Spinal cord (tissue), 10 donors: ENCODE data around the gene DISC1. TPM values are rescaled to one million over a fixed set of nuclear protein-coding genes. Genes with fewer than 3 reads are reported as not detected.
"Not testable (repeated sequence)": the region's sequence is repeated elsewhere in the genome, so short reads cannot be mapped to it uniquely, and the experiment has no call there.

Source experiments
- DNase-seq, 6 donors: peaks; one replicate each; pipeline versions ENCODE4 v3.0.0 to v3.0.0-alpha.2; 2013 to 2015; ENCODE audit warnings: low spot score in 6 of 6, low read depth in 4 of 6
- H3K27ac ChIP-seq: one replicate; pipeline ENCODE4 v1.5.1; 2013; ENCODE audit warnings: low read depth, low read length, control low read depth
- H3K27me3 ChIP-seq: one replicate; pipeline ENCODE4 v1.6.1; 2013; ENCODE audit warnings: low read length; ENCODE audit not compliant: control insufficient read depth, insufficient read depth
- H3K36me3 ChIP-seq: one replicate; pipeline ENCODE4 v1.6.1; 2013; ENCODE audit warnings: low read length; ENCODE audit not compliant: control insufficient read depth, insufficient read depth
- H3K4me1 ChIP-seq: one replicate; pipeline ENCODE4 v1.6.1; 2013; ENCODE audit warnings: low read length; ENCODE audit not compliant: control insufficient read depth, insufficient read depth
- H3K4me3 ChIP-seq: one replicate; pipeline ENCODE4 v1.5.1; 2013; ENCODE audit warnings: low read depth, low read length, control low read depth
- H3K9me3 ChIP-seq: one replicate; pipeline ENCODE4 v1.6.1; 2013; ENCODE audit warnings: low read length; ENCODE audit not compliant: control insufficient read depth, insufficient read depth
- WGBS: methylation state at CpG from one replicate; pipeline ENCODE4 v1.1.5; 2013; ENCODE audit warnings: missing lambda C conversion rate; ENCODE audit not compliant: insufficient coverage; 5-methylcytosine and 5-hydroxymethylcytosine counted together
- polyA plus RNA-seq, 2 donors: library from polyadenylated mRNA; unstranded; fragments of 120-200 nt; gene quantifications; one replicate each; pipeline ENCODE4 v1.2.1, GENCODE V29; 2013; ENCODE audit not compliant: insufficient read length in 2 of 2
- total RNA-seq, 2 donors: library from RNA; depleted of rRNA in 1 of 2; stranded (reverse); fragments of 120-200 nt in 1 of 2; fragments of >200 nt in 1 of 2; gene quantifications; one replicate each; pipeline versions ENCODE4 v1.2.3 to v1.2.4, GENCODE V29; 2013 to 2014
- donor health status: healthy.

DISC1 gene
- total and polyA plus RNA-seq, 4 donors: 8.3 to 22.1 (median 13.7) TPM

DNA sequence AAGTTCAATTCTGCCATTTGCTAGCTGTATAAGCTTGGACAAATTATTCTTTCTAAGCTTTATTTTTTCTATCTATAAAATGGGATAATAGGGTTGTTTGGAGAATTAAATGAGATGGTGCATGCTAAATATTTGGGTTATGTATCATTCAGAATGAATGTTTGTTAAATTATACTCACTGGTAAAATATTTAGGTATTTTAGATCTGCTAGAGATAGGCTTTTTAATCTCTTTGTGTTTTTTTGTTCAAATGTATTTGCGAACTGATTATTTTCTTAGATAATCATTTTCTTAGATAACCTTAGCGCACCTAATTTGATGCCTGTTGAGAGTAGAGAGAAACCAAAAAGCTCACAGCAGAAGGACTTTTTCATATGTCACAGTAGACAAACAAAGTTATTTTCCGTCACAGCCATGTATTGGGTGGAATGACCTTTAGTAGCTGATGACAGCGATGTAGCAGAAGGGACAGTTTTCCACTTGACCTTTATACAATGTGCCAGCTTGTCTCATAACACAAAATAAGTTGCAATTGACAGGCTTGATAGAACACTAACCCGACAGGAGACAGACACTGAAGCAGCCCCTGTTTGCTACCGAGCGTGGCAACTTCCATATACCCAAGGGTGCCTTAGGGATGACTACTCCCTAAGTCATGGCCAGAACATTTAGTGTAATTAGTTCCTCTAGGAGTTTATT, 93.0 kb downstream of the DISC1 start:
- Histone ChIP-seq H3K4me1 (no peaks in the 10 kb centered on the region), H3K9me3 (no peaks in the 10 kb centered on the region), H3K36me3 (no peaks in the 10 kb centered on the region), H3K27ac (no peak overlapping the region), H3K27me3 (no peaks in the 10 kb centered on the region), H3K4me3 (no peak overlapping the region)
- WGBS: 100% methylated on average over 3 of the region's 7 CpGs
- no peak for DNase-seq

DNA sequence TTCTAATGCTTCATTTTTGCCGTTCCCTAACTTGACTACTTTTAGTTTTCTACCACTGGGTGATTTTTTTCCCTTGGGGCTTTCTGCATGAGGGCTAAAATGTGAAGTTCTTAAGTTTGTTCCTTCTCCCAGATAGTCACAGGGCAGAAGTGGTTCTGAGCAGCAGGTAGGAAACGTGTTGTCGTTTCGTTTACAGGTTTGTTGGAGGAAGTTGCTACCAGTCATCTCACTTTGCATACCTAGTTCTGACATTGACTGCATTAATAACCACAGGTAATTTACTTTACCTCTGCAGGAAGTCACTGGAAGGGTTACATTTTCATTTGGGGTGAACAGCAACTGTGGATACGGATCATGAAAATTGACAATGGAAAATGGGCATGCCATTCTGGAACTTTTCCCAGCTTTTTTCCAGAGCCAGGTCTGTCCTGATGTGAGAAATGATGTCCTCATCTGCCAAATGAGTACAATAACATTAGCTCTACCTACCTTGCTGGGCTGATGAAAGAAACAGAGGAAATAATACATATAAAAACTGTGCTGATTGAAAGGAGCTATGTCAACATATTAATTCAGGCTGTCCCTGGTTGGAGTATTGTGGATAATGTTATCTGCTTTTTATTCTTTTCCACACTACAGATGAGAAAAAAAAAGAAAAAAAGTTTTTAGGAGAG, 94.2 kb downstream of the DISC1 start:
- DNase-seq: peak in 1 of 6 donors; percentile 43
- no peaks in the 10 kb centered on the region for H3K36me3 ChIP-seq
- H3K27me3 ChIP-seq: no peaks in the 10 kb centered on the region
- no peak overlapping the region for H3K27ac ChIP-seq
- WGBS: 33% methylated on average over 1 of the region's 5 CpGs
- H3K4me3 ChIP-seq: no peak overlapping the region
- no peaks in the 10 kb centered on the region for H3K9me3 ChIP-seq
- H3K4me1 ChIP-seq: peaks cover 4% of the 10 kb centered on the region

DNA sequence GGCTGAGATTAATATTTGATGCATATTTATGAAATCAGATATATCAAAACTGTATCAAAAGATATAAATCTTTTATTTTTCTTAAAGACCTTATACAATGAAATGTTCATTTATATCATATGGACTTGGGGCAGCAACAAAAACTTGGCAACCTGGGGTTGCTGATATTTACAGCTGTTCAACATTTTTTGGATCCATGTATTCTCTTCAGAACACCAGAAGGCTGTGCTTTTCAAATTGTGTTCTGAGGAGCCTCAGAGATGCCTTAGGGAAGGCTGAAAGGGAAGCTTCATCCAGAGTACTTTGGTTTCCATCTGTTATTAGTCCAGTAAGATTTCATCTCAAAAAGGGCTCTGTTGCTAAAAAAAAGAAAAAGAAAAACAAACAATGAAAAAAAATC, 94.8 kb downstream of the DISC1 start:
- H3K27ac ChIP-seq: no peak overlapping the region
- no peak for DNase-seq
- H3K9me3 ChIP-seq: no peaks in the 10 kb centered on the region
- no peaks in the 10 kb centered on the region for H3K27me3 ChIP-seq
- H3K36me3 ChIP-seq: no peaks in the 10 kb centered on the region
- peaks cover 4% of the 10 kb centered on the region for H3K4me1 ChIP-seq
- H3K4me3 ChIP-seq: no peak overlapping the region

GRCh38 chr1:231722356-231722755, 95.8 kb downstream of the DISC1 start:
- H3K27ac ChIP-seq: no peak overlapping the region
- H3K27me3 ChIP-seq: no peaks in the 10 kb centered on the region
- 63% methylated on average over 3 of the region's 6 CpGs for WGBS
- no peak overlapping the region for H3K4me3 ChIP-seq
- H3K4me1 ChIP-seq: peaks cover 4% of the 10 kb centered on the region
- no peak for DNase-seq
- no peaks in the 10 kb centered on the region for H3K9me3 ChIP-seq
- H3K36me3 ChIP-seq: no peaks in the 10 kb centered on the region

DNA sequence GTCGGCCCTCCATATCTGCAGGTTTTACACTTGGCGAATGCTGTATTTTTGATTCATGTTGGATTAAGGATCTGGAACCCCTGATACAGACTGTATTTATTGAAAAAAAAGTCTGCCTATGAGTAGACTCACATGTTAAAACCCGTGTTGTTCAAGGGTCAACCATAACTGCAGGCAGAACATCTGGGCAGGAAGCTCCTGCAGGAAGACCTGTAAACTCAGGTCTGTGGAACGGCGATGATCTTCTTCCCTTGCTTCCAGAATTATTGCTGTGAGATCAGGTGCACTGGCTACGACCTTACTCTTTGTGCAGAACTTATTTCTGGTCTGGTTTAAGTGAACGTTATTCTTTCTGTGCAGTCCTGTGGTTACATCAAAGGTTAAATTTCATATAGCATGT, 96.6 kb downstream of the DISC1 start:
- DNase-seq: no peak
- H3K27me3 ChIP-seq: no peaks in the 10 kb centered on the region
- H3K4me3 ChIP-seq: no peak overlapping the region
- H3K9me3 ChIP-seq: no peaks in the 10 kb centered on the region
- WGBS: 98% methylated on average over 3 of the region's 7 CpGs
- no peak overlapping the region for H3K27ac ChIP-seq
- no peaks in the 10 kb centered on the region for H3K36me3 ChIP-seq
- H3K4me1 ChIP-seq: peaks cover 4% of the 10 kb centered on the region

GRCh38 chr1:231724041-231724440, 97.5 kb downstream of the DISC1 start:
- H3K27me3 ChIP-seq: no peaks in the 10 kb centered on the region
- H3K27ac ChIP-seq: no peak overlapping the region
- DNase-seq: no peak
- H3K4me1 ChIP-seq: peaks cover 4% of the 10 kb centered on the region
- H3K9me3 ChIP-seq: no peaks in the 10 kb centered on the region
- no peak overlapping the region for H3K4me3 ChIP-seq
- no peaks in the 10 kb centered on the region for H3K36me3 ChIP-seq
- WGBS: 90% methylated on average over 2 of the region's 5 CpGs

DNA sequence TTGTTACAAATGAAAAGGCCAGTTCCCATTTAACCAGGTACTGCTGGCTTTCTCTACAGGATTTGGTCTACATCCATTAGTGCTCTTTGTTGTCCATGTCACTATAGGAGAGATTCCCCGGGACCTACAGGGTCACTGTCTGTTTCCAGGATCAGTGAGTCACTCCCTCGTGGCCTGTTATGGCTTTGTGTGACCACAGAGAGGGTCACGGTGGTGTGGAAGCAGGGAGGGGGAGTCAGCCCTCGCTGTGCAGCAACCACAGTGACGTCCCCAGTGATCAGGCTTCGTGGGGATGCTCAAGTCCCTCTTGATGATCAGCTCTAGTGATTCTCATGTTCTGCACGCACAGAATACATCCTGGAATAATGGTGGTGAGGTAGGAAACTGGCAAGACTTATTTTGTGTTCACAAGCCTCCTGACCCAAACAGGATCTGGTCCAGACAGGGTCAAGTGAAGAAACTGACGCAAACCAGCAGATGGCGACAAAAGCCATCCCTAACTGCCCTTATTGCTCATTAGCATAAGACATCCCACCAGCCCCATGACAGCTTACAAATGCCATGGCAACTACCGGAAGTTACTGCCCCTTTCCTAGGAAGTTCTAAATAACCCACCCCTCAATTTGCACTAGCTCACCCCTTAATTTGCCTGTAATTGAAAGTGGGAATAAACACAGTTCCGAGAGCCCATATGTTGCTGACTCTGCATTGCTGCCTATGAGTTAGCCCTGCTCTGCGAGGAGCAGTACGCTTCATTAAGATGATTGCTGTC, 98.5 kb downstream of the DISC1 start:
- H3K9me3 ChIP-seq: no peaks in the 10 kb centered on the region
- no peak overlapping the region for H3K4me3 ChIP-seq
- WGBS: 78% methylated on average over 11 of the region's 13 CpGs
- H3K4me1 ChIP-seq: peaks cover 4% of the 10 kb centered on the region
- H3K36me3 ChIP-seq: no peaks in the 10 kb centered on the region
- H3K27ac ChIP-seq: no peak overlapping the region
- peak in 2 of 6 donors; percentile 38 to 48 for DNase-seq
- no peaks in the 10 kb centered on the region for H3K27me3 ChIP-seq

DNA sequence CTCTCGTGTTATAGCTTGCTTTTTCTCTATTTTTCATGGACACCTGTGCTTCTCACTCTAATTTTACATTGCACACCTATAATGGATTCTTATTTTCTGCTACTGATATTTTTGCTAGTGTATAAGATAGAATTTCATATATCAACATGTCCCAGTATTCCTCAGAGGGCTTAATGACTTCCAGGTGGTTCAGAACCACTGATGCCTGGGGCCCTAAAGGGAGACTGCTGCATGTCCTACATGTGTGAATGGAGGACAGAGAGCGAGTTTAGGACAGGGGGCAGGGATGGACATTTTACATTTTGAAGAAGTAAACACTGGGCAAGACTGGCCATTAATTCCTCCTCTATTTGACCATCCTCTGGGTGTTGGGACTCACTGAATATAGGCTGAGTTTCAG, 100.6 kb downstream of the DISC1 start:
- no peak for DNase-seq
- Histone ChIP-seq H3K27me3 (no peaks in the 10 kb centered on the region), H3K4me1 (peaks cover 4% of the 10 kb centered on the region), H3K36me3 (no peaks in the 10 kb centered on the region), H3K9me3 (peaks cover 3% of the 10 kb centered on the region), H3K4me3 (no peak overlapping the region), H3K27ac (no peak overlapping the region)
- no CpG with 5 or more reads among the region's 2 CpGs for WGBS

DNA sequence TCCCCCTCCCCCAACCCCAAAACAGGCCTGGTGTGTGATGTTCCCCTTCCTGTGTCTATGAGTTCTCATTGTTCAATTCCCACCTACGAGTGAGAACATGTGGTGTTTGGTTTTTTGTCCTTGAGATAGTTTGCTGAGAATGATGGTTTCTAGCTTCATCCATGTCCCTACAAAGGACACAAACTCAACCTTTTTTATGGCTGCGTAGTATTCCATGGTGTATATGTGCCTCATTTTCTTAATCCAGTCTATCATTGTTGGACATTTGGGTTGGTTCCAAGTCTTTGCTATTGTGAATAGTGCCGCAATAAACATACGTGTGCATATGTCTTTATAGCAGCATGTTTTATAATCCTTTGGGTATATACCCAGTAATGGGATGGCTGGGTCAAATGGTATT, 102.4 kb downstream of the DISC1 start:
- no CpG with 5 or more reads among the region's 4 CpGs for WGBS
- not testable (repeated sequence) for H3K4me3 ChIP-seq, H3K4me1 ChIP-seq, DNase-seq, H3K27me3 ChIP-seq, H3K9me3 ChIP-seq, H3K27ac ChIP-seq, H3K36me3 ChIP-seq
